Retinal pigment epithelial cell (primary cell): ENCODE data around the gene NRXN2.

Source experiments
- DNase-seq: peaks from one replicate; pipeline ENCODE4 v3.0.0-alpha.2; 2010; ENCODE audit warnings: low read depth
- H3K4me3 ChIP-seq: 2 replicates; pipeline ENCODE4 v1.5.1; 2011; ENCODE audit warnings: mild to moderate bottlenecking, low read length, control low read depth, moderate library complexity
- CTCF ChIP-seq: conservative IDR thresholded peaks from 2 replicates; pipeline ENCODE4 v1.5.1; 2011; ENCODE audit warnings: low read depth, low read length, control low read depth, inconsistent platforms

Gene NRXN2

DNA sequence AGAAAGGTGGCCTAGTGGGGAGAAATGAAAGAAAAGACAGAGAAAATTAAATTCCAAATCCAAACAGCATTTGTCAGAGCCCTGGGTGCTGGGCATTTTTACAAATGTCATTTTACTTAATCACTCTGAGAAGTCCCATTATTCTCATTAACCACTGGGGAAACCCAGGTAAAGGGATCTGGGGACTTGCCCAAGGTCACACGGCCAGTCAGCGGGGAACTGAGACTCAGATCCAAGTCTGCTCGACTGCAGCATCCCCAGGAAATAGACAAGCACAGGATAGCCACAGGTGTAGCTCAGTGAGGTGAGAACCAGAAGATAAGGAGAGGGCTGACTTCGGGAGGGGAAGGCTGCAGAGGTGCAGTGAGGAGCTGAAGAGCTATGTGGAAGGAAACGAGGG is 7.9 kb downstream of the NRXN2 start:
- H3K4me3 ChIP-seq, result no peak overlapping the region
- DNase-seq, result no peak
- no peak for TF ChIP-seq CTCF

DNA sequence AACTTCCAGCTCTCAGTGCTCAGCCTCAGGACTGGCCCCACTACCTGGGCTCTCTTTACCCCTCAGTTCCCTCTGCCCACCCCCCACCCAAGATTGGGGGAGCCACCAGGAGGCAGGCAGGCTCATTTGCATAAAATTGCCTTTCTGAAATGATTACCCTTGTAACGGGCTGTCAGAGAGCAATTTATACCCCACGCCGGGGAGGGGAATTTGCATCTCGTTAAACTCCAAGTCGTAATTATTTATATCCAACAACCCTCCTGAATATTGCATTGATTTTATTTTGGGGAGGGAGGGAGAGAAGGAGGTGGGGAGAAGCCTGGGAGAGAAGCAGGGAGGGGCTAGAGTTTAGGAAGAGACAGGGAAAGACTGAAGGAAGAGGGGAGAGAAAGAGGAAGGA is 8.3 kb downstream of the NRXN2 start:
- TF ChIP-seq CTCF, result no peak
- no peak for DNase-seq

DNA sequence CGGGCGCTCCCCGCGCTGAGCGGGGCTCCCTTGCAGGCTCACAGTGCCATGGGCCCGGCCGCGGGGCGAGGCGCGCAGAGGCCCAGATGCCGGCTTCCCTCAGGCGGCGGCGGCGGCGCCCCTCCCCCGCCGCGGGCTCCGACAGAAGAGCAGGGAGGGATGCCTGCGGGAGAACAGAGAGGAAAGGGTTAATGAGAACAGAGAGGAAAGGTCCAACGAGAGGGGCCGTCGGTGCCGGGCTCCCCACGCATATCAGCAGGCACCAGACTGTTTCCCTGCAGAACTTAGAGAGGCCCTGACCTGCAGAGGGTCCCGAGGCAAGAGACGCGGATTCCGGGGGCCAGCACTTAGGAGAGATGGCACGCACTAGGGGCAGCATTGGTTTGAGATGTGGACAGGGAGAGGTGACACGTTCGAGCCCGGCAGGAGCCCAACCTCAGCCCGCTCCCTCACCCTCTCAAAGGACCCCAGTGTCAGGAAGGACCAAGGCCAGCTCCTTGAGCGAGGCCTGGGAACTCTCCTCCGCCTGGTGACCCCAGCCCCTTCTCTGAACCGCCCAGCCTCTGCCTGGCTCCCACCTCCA is 9.1 kb downstream of the NRXN2 start:
- DNase-seq, result no peak

More for the DNA sequence above, 8.3 kb downstream of the NRXN2 start:
- no peak overlapping the region for H3K4me3 ChIP-seq

GRCh38 chr11:64713016-64713707 is 9.8 kb downstream of the NRXN2 start:
- no peak for TF ChIP-seq CTCF
- no peak overlapping the region for H3K4me3 ChIP-seq
- no peak for DNase-seq

More for the DNA sequence above, 9.1 kb downstream of the NRXN2 start:
- H3K4me3 ChIP-seq, result no peak overlapping the region
- no peak for TF ChIP-seq CTCF

GRCh38 chr11:64712430-64713015 is 10.5 kb downstream of the NRXN2 start:
- DNase-seq, result no peak
- H3K4me3 ChIP-seq, result no peak overlapping the region
- TF ChIP-seq CTCF, result no peak

DNA sequence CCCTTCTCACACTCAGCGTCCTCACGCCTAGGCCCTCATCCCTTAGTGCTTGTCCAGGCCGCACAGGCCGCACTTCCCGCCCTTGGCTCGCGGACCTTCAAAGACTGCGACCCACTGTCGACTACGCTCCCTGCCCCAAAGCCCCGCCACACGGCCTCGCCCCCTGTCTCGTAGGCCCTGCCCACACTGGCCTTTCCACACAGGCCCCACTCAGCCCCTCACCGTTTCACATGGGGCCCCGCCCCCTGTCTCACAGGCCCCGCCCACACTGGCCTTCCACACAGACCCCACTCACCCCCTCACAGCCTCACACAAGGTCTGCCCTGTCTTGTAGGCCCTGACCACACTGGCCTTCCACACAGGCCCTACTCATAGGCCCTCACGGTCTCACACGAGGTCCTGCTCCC is 11.0 kb downstream of the NRXN2 start:
- DNase-seq, result no peak
- TF ChIP-seq CTCF, result no peak
- no peak overlapping the region for H3K4me3 ChIP-seq
